Keratinocyte (primary cell): ENCODE data around the gene DHDH. TPM values are rescaled to one million over a fixed set of nuclear protein-coding genes. Genes with fewer than 3 reads are reported as not detected.

Source experiments
- DNase-seq: peaks from one replicate; pipeline ENCODE4 v3.0.0-alpha.2; 2011; ENCODE audit warnings: low read depth, missing footprints, low spot score
- FAIRE-seq: peaks from 2 replicates; lab custom pipeline; 2011; peaks lifted over from hg19 to GRCh38; lab: Jason Lieb, UNC
- H2AFZ ChIP-seq: 2 replicates; pipeline ENCODE4 v1.6.0; 2012; ENCODE audit warnings: low read length, control low read depth, inconsistent platforms; ENCODE audit not compliant: control insufficient read depth
- H3K27ac ChIP-seq: 2 replicates; pipeline ENCODE4 v1.5.1; 2011; ENCODE audit warnings: low read length; ENCODE audit not compliant: control insufficient read depth, insufficient read depth
- H3K27me3 ChIP-seq: 3 replicates; pipeline ENCODE4 v1.6.0; 2011; ENCODE audit warnings: low read length; ENCODE audit not compliant: control insufficient read depth, insufficient read depth; ENCODE audit errors: extremely low read depth
- H3K36me3 ChIP-seq, 2 experiments: 2 replicates in 1 of 2; 3 replicates in 1 of 2; pipeline ENCODE4 v1.5.1; 2011; ENCODE audit warnings: low read length in 2 of 2, mild to moderate bottlenecking in 1 of 2; ENCODE audit not compliant: control insufficient read depth in 2 of 2, insufficient read depth in 2 of 2; ENCODE audit errors: extremely low read depth in 1 of 2
- H3K4me1 ChIP-seq: 3 replicates; pipeline ENCODE4 v1.5.1; 2011; ENCODE audit warnings: low read length; ENCODE audit not compliant: control insufficient read depth, insufficient read depth; ENCODE audit errors: extremely low read depth
- H3K4me2 ChIP-seq: 3 replicates; pipeline ENCODE4 v1.6.0; 2011; ENCODE audit warnings: low read depth, low read length; ENCODE audit not compliant: control insufficient read depth, insufficient read depth; ENCODE audit errors: extremely low read depth
- H3K4me3 ChIP-seq, 3 experiments: fragments of 200-600 bp in 1 of 3; sonication (generic) in 1 of 3; 2 replicates in 2 of 3; 3 replicates in 1 of 3; pipeline ENCODE4 v1.5.1; 2011 to 2016; ENCODE audit warnings: low read length in 3 of 3, mild to moderate bottlenecking in 3 of 3, control low read depth in 2 of 3, inconsistent platforms in 1 of 3, low read depth in 1 of 3, mixed read lengths in 1 of 3, mixed run types in 1 of 3, moderate library complexity in 1 of 3; ENCODE audit not compliant: control insufficient read depth in 2 of 3, insufficient read depth in 2 of 3; ENCODE audit errors: extremely low read depth in 1 of 3
- H3K79me2 ChIP-seq: 2 replicates; pipeline ENCODE4 v1.6.0; 2012; ENCODE audit warnings: low read length; ENCODE audit not compliant: control insufficient read depth, insufficient read depth
- H3K9ac ChIP-seq: 3 replicates; pipeline ENCODE4 v1.6.0; 2011; ENCODE audit warnings: low read length; ENCODE audit not compliant: control insufficient read depth, insufficient read depth; ENCODE audit errors: extremely low read depth
- H3K9me1 ChIP-seq: 3 replicates; pipeline ENCODE4 v1.6.0; 2011; ENCODE audit warnings: low read length; ENCODE audit not compliant: control insufficient read depth, insufficient read depth; ENCODE audit errors: extremely low read depth
- H3K9me3 ChIP-seq: 2 replicates; pipeline ENCODE4 v1.5.1; 2012; ENCODE audit warnings: low read depth, low read length; ENCODE audit not compliant: control insufficient read depth
- H4K20me1 ChIP-seq: 3 replicates; pipeline ENCODE4 v1.6.0; 2011; ENCODE audit warnings: low read length; ENCODE audit not compliant: control insufficient read depth, insufficient read depth; ENCODE audit errors: extremely low read depth
- CTCF ChIP-seq, 3 experiments: IDR thresholded peaks in 1 of 3; conservative IDR thresholded peaks in 1 of 3; optimal IDR thresholded peaks in 1 of 3; 2 replicates in 2 of 3; 3 replicates in 1 of 3; pipeline versions ENCODE3 to v1.5.1; 2011; ENCODE audit warnings: low read length in 3 of 3, mild to moderate bottlenecking in 3 of 3, moderate library complexity in 2 of 3, control low read depth in 1 of 3, inconsistent platforms in 1 of 3; ENCODE audit not compliant: insufficient read depth in 2 of 3; ENCODE audit errors: extremely low read depth in 1 of 3
- EZH2 ChIP-seq: IDR thresholded peaks from one replicate; pipeline ENCODE4 v1.6.1; 2012; ENCODE audit warnings: inconsistent platforms, mild to moderate bottlenecking, low read length, moderate library complexity
- dilution Hi-C: fragments of 300-500 bp; cut with MboI; formaldehyde crosslinking; loops from one replicate; pipeline ENCODE4 v1.7.0; 2020; ENCODE audit warnings: low sequenced_read_pairs; ENCODE audit not compliant: extremely low pct_ligation_motif_present
- polyA plus RNA-seq, 5 experiments: library from polyadenylated mRNA; depleted of rRNA in 3 of 5; stranded (reverse) in 3 of 5; stranded (forward) in 1 of 5; unstranded in 1 of 5; fragments of >200 nt; gene quantifications; 1 replicate in 1 of 5; 2 replicates in 3 of 5; 3 replicates in 1 of 5; pipeline versions ENCODE4 v1.2.1 to v1.2.3, GENCODE V29; 2011 to 2012; ENCODE audit warnings: missing spikeins in 2 of 5, low read depth in 1 of 5, low replicate concordance in 1 of 5

DHDH gene
- polyA plus RNA-seq, 1 donor (not counting 4 experiments of a cell fraction or from before 2014, with no cell fraction given), result 0.45 TPM

- Histone ChIP-seq H2AFZ (no peak overlapping the region), H3K27ac (no peak overlapping the region), H3K9ac (no peak overlapping the region), H3K27me3 (no peaks in the 10 kb centered on the region), H3K9me3 (no peaks in the 10 kb centered on the region), H3K4me2 (no peak overlapping the region), H3K9me1 (peaks cover 4% of the 10 kb centered on the region), H3K4me3 (no peak overlapping the region), H3K79me2 (peaks cover 3% of the 10 kb centered on the region), H3K36me3 (peaks cover 26 to 34% of the 10 kb centered on the region in 2 experiments), H3K4me1 (peaks cover 8% of the 10 kb centered on the region), H4K20me1 (peaks cover 4% of the 10 kb centered on the region)
- dilution Hi-C loops, result no loop called here
- DNase-seq (no peak), FAIRE-seq (peak; percentile 17)
- TF ChIP-seq CTCF (optimal IDR thresholded peaks at IDR 0.05 in 1 of 3, IDR thresholded peaks at IDR 0.05 in 1 of 3, conservative IDR thresholded peaks at IDR 0.05 in 1 of 3; ENCODE audit: extremely low read depth in 1 of 3, insufficient read depth in 2 of 3, low read length in 3 of 3), result peak; percentile 87 to 94 (median 89)
- no peak for TF ChIP-seq EZH2
Measured at GRCh38 chr19:48970923-48971395, 37.5 kb downstream of the DHDH start.

- Histone ChIP-seq H3K4me3 (no peak overlapping the region), H3K27me3 (no peaks in the 10 kb centered on the region), H3K9me1 (no peaks in the 10 kb centered on the region), H3K4me2 (no peak overlapping the region), H3K9me3 (no peaks in the 10 kb centered on the region), H3K36me3 (peaks cover 22 to 24% of the 10 kb centered on the region in 2 experiments), H3K4me1 (peaks cover 16% of the 10 kb centered on the region), H3K79me2 (no peaks in the 10 kb centered on the region), H2AFZ (no peak overlapping the region), H3K27ac (no peak overlapping the region), H4K20me1 (no peaks in the 10 kb centered on the region), H3K9ac (no peak overlapping the region)
- FAIRE-seq (no peak), DNase-seq (no peak)
- dilution Hi-C loops, result no loop called here
- no peak for TF ChIP-seq EZH2
- peak in 1 of 3 experiments; percentile 5 for TF ChIP-seq CTCF (optimal IDR thresholded peaks at IDR 0.05 in 1 of 3, IDR thresholded peaks at IDR 0.05 in 1 of 3, conservative IDR thresholded peaks at IDR 0.05 in 1 of 3; ENCODE audit: extremely low read depth in 1 of 3, insufficient read depth in 2 of 3, low read length in 3 of 3)
Measured at GRCh38 chr19:48975947-48976847, 42.7 kb downstream of the DHDH start.
